Bronchial epithelial cell (primary cell): Measurements from ENCODE around the gene FUBP3. TPM values are rescaled to one million over a fixed set of nuclear protein-coding genes. Genes with fewer than 3 reads are reported as not detected.
A peak's percentile ranks its signal among the peaks of the same experiment; 100 is the strongest.

Source experiments
- DNase-seq: peaks from one replicate; pipeline ENCODE4 v3.0.0-alpha.2; 2010; ENCODE audit warnings: low read depth
- FAIRE-seq: peaks from 2 replicates; lab custom pipeline; 2011; peaks lifted over from hg19 to GRCh38; lab: Jason Lieb, UNC
- H3K27me3 ChIP-seq: 2 replicates; pipeline ENCODE4 v1.5.1; 2011; ENCODE audit warnings: low read length; ENCODE audit not compliant: control insufficient read depth, insufficient read depth
- H3K36me3 ChIP-seq: 2 replicates; pipeline ENCODE4 v1.5.1; 2011; ENCODE audit warnings: low read length; ENCODE audit not compliant: control insufficient read depth, insufficient read depth
- H3K4me3 ChIP-seq: 2 replicates; pipeline ENCODE4 v1.5.1; 2011; ENCODE audit warnings: mild to moderate bottlenecking, low read depth, low read length, control low read depth
- total RNA-seq: library from RNA; depleted of rRNA; stranded (reverse); fragments of >200 nt; gene quantifications from 2 replicates; pipeline ENCODE4 v1.2.1, GENCODE V29; 2014
- TF ChIP-seq, protein P1 (sequence below): IDR thresholded peaks from 2 replicates; pipeline ENCODE4 v1.5.1; 2011; ENCODE audit warnings: mild to moderate bottlenecking, moderate library complexity, low read length, control low read depth, inconsistent platforms; ENCODE audit not compliant: insufficient read depth, severe bottlenecking

Gene FUBP3
- total RNA-seq, 1 donor from 2014 or later = 45.8 TPM

- Histone ChIP-seq H3K36me3 (peaks cover 26% of the 10 kb centered on the region), H3K4me3 (no peak overlapping the region), H3K27me3 (no peaks in the 10 kb centered on the region)
- no peak for FAIRE-seq
- DNase-seq = no peak
- TF ChIP-seq, protein P1, sequence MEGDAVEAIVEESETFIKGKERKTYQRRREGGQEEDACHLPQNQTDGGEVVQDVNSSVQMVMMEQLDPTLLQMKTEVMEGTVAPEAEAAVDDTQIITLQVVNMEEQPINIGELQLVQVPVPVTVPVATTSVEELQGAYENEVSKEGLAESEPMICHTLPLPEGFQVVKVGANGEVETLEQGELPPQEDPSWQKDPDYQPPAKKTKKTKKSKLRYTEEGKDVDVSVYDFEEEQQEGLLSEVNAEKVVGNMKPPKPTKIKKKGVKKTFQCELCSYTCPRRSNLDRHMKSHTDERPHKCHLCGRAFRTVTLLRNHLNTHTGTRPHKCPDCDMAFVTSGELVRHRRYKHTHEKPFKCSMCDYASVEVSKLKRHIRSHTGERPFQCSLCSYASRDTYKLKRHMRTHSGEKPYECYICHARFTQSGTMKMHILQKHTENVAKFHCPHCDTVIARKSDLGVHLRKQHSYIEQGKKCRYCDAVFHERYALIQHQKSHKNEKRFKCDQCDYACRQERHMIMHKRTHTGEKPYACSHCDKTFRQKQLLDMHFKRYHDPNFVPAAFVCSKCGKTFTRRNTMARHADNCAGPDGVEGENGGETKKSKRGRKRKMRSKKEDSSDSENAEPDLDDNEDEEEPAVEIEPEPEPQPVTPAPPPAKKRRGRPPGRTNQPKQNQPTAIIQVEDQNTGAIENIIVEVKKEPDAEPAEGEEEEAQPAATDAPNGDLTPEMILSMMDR = no peak
Observed at GRCh38 chr9:130626249-130626996, 47.0 kb downstream of the FUBP3 start.

DNA sequence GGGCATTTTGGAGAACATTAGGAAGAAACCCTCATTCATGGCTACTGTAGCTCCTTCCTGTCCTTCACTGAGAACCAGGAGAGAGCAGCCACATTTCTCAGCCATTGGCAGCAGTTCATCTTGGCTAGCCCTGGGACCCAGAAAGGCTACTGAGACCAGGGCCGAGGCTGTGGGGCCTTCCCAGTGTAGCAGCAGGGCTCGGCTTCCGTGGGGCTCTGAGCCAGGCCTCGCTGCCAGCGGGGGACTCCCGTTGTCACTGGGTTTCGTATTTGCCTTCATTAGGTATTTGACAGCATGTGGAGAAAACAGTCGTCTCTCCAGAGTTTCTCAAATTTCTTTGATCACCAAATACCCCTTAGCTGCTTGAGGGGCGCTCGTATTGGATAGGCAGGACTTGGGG, 47.7 kb downstream of the FUBP3 start:
- Histone ChIP-seq H3K27me3 (no peaks in the 10 kb centered on the region), H3K4me3 (no peak overlapping the region), H3K36me3 (peaks cover 32% of the 10 kb centered on the region)
- DNase-seq (no peak), FAIRE-seq (no peak)
- TF ChIP-seq, protein P1 = no peak

DNA sequence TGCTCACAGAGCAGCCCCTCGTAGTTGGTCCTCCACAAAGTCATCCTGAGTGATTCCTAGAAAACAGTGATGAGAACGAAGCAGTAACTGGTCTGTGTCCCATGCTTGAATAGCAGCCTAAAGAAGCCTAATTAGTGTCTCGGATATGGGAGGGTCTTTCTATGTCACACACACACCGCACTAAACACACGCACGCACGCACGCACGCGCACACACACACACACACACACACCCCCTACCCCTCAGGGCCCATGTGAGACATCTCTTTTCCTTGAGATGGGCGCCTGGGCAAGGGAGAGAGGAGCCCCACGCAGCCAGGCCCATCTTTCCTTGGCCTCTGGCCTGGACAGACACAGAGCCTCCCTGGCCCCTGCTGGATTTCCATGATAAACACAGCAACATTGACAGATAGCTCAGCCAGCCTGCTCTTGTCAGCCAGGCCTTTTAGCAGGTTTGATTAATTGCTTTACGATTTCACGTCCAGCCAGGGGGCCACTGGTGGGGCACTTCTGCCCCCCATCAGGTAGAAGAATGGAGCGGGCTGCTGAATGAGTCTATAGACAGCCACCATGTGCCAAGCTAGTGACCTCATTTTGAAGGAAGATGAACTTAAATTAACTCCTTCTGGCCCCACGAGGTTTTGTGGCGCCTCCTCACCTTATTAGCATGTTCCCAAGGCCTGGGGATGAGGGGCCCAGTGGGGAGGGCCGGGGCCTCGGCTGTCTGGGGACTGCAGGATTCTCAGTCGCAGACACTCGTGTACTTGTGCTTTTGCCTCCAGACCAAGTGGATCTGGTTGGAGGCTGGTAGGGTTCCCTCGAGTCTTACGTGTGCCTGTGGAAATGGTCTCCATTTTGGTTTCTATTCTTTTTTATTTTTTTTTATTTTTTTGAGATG, 48.8 kb downstream of the FUBP3 start:
- TF ChIP-seq, protein P1 = no peak
- DNase-seq (no peak), FAIRE-seq (peak; percentile 13)
- Histone ChIP-seq H3K27me3 (no peaks in the 10 kb centered on the region), H3K36me3 (peaks cover 41% of the 10 kb centered on the region), H3K4me3 (no peak overlapping the region)

- Histone ChIP-seq H3K27me3 (no peaks in the 10 kb centered on the region), H3K36me3 (peaks cover 43% of the 10 kb centered on the region), H3K4me3 (no peak overlapping the region)
- DNase-seq (no peak), FAIRE-seq (no peak)
- TF ChIP-seq, protein P1 = no peak
Observed at GRCh38 chr9:130629443-130630070, 50.2 kb downstream of the FUBP3 start.

GRCh38 chr9:130630071-130630450, 50.7 kb downstream of the FUBP3 start:
- H3K4me3 ChIP-seq = no peak overlapping the region
- DNase-seq = no peak
- no peaks in the 10 kb centered on the region for H3K27me3 ChIP-seq
- H3K36me3 ChIP-seq = peaks cover 45% of the 10 kb centered on the region
- FAIRE-seq = no peak
- TF ChIP-seq, protein P1 = no peak
